GM21737 (cell line): Measurements from ENCODE around the gene GDF7.
"Not testable (repeated sequence)": the region's sequence is repeated elsewhere in the genome, so short reads cannot be mapped to it uniquely, and the experiment has no call there.

ENCODE experiments used
- ATAC-seq: cut with Tn5 transposase; IDR thresholded peaks from one replicate; pipeline ENCODE4 v1.9.1; 2021; ENCODE audit warnings: mild to moderate bottlenecking, moderate library complexity; ENCODE audit not compliant: unreplicated experiment

Gene GDF7

GRCh38 chr2:20691076-20691734, 24.3 kb downstream of the GDF7 start:
- no peak for ATAC-seq

- ATAC-seq: no peak
These were observed 25.1 kb downstream of the GDF7 start for GRCh38 chr2:20692081-20692480.

GRCh38 chr2:20693317-20693716, 26.4 kb downstream of the GDF7 start:
- ATAC-seq: no peak

GRCh38 chr2:20696366-20696765, 29.4 kb downstream of the GDF7 start:
- no peak for ATAC-seq

- ATAC-seq: no peak
These were observed 30.5 kb downstream of the GDF7 start for GRCh38 chr2:20697322-20697934.

- ATAC-seq: peak; percentile 54
These were observed 32.1 kb downstream of the GDF7 start for GRCh38 chr2:20698916-20699613.

GRCh38 chr2:20702563-20702962, 35.6 kb downstream of the GDF7 start:
- no peak for ATAC-seq

GRCh38 chr2:20704886-20705285, 37.9 kb downstream of the GDF7 start:
- no peak for ATAC-seq

- ATAC-seq: no peak
These were observed 39.3 kb downstream of the GDF7 start for GRCh38 chr2:20706217-20706616.

- no peak for ATAC-seq
These were observed 39.8 kb downstream of the GDF7 start for GRCh38 chr2:20706786-20707185.

- no peak for ATAC-seq
These were observed 40.7 kb downstream of the GDF7 start for GRCh38 chr2:20707601-20708000.

- ATAC-seq: not testable (repeated sequence)
These were observed 44.7 kb downstream of the GDF7 start for GRCh38 chr2:20711641-20712040.

- not testable (repeated sequence) for ATAC-seq
These were observed 46.6 kb downstream of the GDF7 start for GRCh38 chr2:20713585-20713984.

GRCh38 chr2:20714412-20714811, 47.5 kb downstream of the GDF7 start:
- not testable (repeated sequence) for ATAC-seq

GRCh38 chr2:20716164-20716563, 49.2 kb downstream of the GDF7 start:
- ATAC-seq: not testable (repeated sequence)

GRCh38 chr2:20717641-20718040, 50.7 kb downstream of the GDF7 start:
- no peak for ATAC-seq

GRCh38 chr2:20722592-20723240, 55.8 kb downstream of the GDF7 start:
- no peak for ATAC-seq

- ATAC-seq: no peak
These were observed 56.6 kb downstream of the GDF7 start for GRCh38 chr2:20723543-20723942.

- ATAC-seq: no peak
These were observed 57.6 kb downstream of the GDF7 start for GRCh38 chr2:20724500-20725053.

- no peak for ATAC-seq
These were observed 58.8 kb downstream of the GDF7 start for GRCh38 chr2:20725782-20726181.

- no peak for ATAC-seq
These were observed 60.0 kb downstream of the GDF7 start for GRCh38 chr2:20726913-20727312.
